Measurements from ENCODE around the gene TFB2M.

TFB2M gene

GRCh38 chr1:246550402-246550801, 15.7 kb downstream of the TFB2M start:
- no peak for DNase-seq

GRCh38 chr1:246549665-246550064, 16.4 kb downstream of the TFB2M start:
- DNase-seq, result no peak

GRCh38 chr1:246544001-246544400, 22.1 kb downstream of the TFB2M start:
- DNase-seq, result no peak

GRCh38 chr1:246540738-246541491, 25.1 kb downstream of the TFB2M start:
- no peak for DNase-seq

- no peak for DNase-seq
These were observed 28.2 kb downstream of the TFB2M start for GRCh38 chr1:246537887-246538286.

GRCh38 chr1:246537441-246537840, 28.6 kb downstream of the TFB2M start:
- no peak for DNase-seq

- DNase-seq, result no peak
These were observed 31.9 kb downstream of the TFB2M start for GRCh38 chr1:246534114-246534513.

GRCh38 chr1:246533371-246533905, 32.6 kb downstream of the TFB2M start:
- no peak for DNase-seq

GRCh38 chr1:246532519-246532918, 33.5 kb downstream of the TFB2M start:
- DNase-seq, result no peak

- no peak for DNase-seq
These were observed 35.6 kb downstream of the TFB2M start for GRCh38 chr1:246530482-246530881.

- DNase-seq, result no peak
These were observed 36.9 kb downstream of the TFB2M start for GRCh38 chr1:246528933-246529731.

GRCh38 chr1:246527402-246528088, 38.5 kb downstream of the TFB2M start:
- DNase-seq, result no peak

GRCh38 chr1:246526915-246527314, 39.1 kb downstream of the TFB2M start:
- DNase-seq, result no peak

GRCh38 chr1:246526380-246526779, 39.7 kb downstream of the TFB2M start:
- no peak for DNase-seq

GRCh38 chr1:246519514-246519913, 46.5 kb downstream of the TFB2M start:
- no peak for DNase-seq

GRCh38 chr1:246518456-246519205, 47.4 kb downstream of the TFB2M start:
- no peak for DNase-seq

GRCh38 chr1:246517391-246517790, 48.7 kb downstream of the TFB2M start:
- DNase-seq, result no peak

GRCh38 chr1:246516126-246516525, 49.9 kb downstream of the TFB2M start:
- no peak for DNase-seq

GRCh38 chr1:246515390-246516005, 50.6 kb downstream of the TFB2M start:
- no peak for DNase-seq

GRCh38 chr1:246513619-246514343, 52.3 kb downstream of the TFB2M start:
- no peak for DNase-seq

GRCh38 chr1:246513041-246513440, 53.0 kb downstream of the TFB2M start:
- DNase-seq, result no peak

Measured in CD4-positive, alpha-beta T cell treated with Interleukin-17A for 1 hour (primary cell).